HCT116 (cell line): ENCODE measurements around the gene SLC9B1. TPM values are rescaled to one million over a fixed set of nuclear protein-coding genes. Genes with fewer than 3 reads are reported as not detected.

Source experiments
- ATAC-seq: fragments of 200-7000 bp; cut with Tn5 transposase; 2 replicates; pipeline ENCODE4 v1.9.1; 2020; ENCODE audit warnings: mild to moderate bottlenecking, moderate library complexity
- BruUV-seq: library from RNA; stranded (reverse); fragments of 400-500 nt; replicated peaks from 2 replicates; lab custom pipeline; 2021; lab: Mats Ljungman, UMichigan
- CTCF ChIA-PET: fragments of 300-600 bp; sonication (Branson Sonifier 250); formaldehyde crosslinking; loops from one replicate; lab custom pipeline; 2021; ENCODE audit warnings: antibody characterized with exemption; lab: Charles Lee
- POLR2A ChIA-PET: fragments of 300-600, 350-600 bp; sonication (Branson Sonifier 250); formaldehyde crosslinking; loops from one replicate; lab custom pipeline; 2021; ENCODE audit warnings: antibody characterized with exemption; lab: Charles Lee
- RAD21 ChIA-PET, 2 experiments: fragments of 300-600 bp; sonication (Branson Sonifier 250); formaldehyde crosslinking; loops; one replicate each; lab custom pipeline; 2023; ENCODE audit warnings: low total read pairs in 2 of 2; ENCODE audit not compliant: uncharacterized antibody in 2 of 2, unreplicated experiment in 2 of 2, low non-redundant PET in 1 of 2; lab: Charles Lee
- DNase-seq: peaks from one replicate; pipeline ENCODE4 v3.0.0-alpha.2; 2010; ENCODE audit warnings: low read depth, low spot score
- H2AFZ ChIP-seq: fragments of 200-600 bp; shearing (Covaris generic), sonication (generic); 2 replicates; pipeline ENCODE4 v1.6.1; 2017; ENCODE audit warnings: low read depth, mixed run types, mixed read lengths, antibody characterized with exemption, low read length; ENCODE audit not compliant: poor library complexity, severe bottlenecking
- H3K27ac ChIP-seq: 2 replicates; pipeline ENCODE4 v1.5.1; 2012; ENCODE audit warnings: low read depth, low read length
- H3K27me3 ChIP-seq: fragments of 200-600 bp; sonication (generic); 2 replicates; pipeline ENCODE4 v1.6.1; 2016; ENCODE audit warnings: mixed run types, low read length, mixed read lengths; ENCODE audit not compliant: insufficient read depth
- H3K36me3 ChIP-seq, 2 experiments: fragments of 200-500 bp in 1 of 2; fragments of 200-600 bp in 1 of 2; sonication (Bioruptor generic) in 1 of 2; sonication (generic) in 1 of 2; 2 replicates each; pipeline versions ENCODE4 v1.5.1 to v1.6.1; 2014 to 2016; ENCODE audit warnings: low read length in 2 of 2, inconsistent platforms in 1 of 2, mixed read lengths in 1 of 2, mixed run types in 1 of 2; ENCODE audit not compliant: insufficient read depth in 2 of 2, control insufficient read depth in 1 of 2
- H3K4me1 ChIP-seq, 2 experiments: fragments of 200-600 bp in 1 of 2; sonication (generic) in 1 of 2; 2 replicates each; pipeline versions ENCODE4 v1.5.1 to v1.6.1; 2012 to 2017; ENCODE audit warnings: low read length in 2 of 2, inconsistent platforms in 1 of 2, mild to moderate bottlenecking in 1 of 2, mixed read lengths in 1 of 2, mixed run types in 1 of 2, moderate library complexity in 1 of 2; ENCODE audit not compliant: insufficient read depth in 2 of 2, control insufficient read depth in 1 of 2
- H3K4me2 ChIP-seq: fragments of 200-600 bp; sonication (generic); 2 replicates; pipeline ENCODE4 v1.6.1; 2017; ENCODE audit warnings: mixed run types, low read length, mixed read lengths
- H3K4me3 ChIP-seq, 2 experiments: fragments of 200-600 bp in 1 of 2; sonication (generic) in 1 of 2; replicated peaks in 1 of 2; 2 replicates each; pipeline ENCODE4 v1.5.1; 2011 to 2016; ENCODE audit warnings: low read length in 2 of 2, control low read depth in 1 of 2, low read depth in 1 of 2, mild to moderate bottlenecking in 1 of 2, mixed read lengths in 1 of 2, mixed run types in 1 of 2
- H3K79me2 ChIP-seq: fragments of 200-600 bp; sonication (generic); 2 replicates; pipeline ENCODE4 v1.6.1; 2017; ENCODE audit warnings: mild to moderate bottlenecking, mixed run types, low read length, moderate library complexity, mixed read lengths; ENCODE audit not compliant: insufficient read depth
- H3K9ac ChIP-seq: fragments of 200-600 bp; sonication (generic); 2 replicates; pipeline ENCODE4 v1.6.1; 2016; ENCODE audit warnings: low read length, mixed read lengths
- H3K9me2 ChIP-seq: fragments of 200-600 bp; sonication (generic), shearing (Covaris generic); 2 replicates; pipeline ENCODE4 v1.6.1; 2017; ENCODE audit warnings: mixed run types, mild to moderate bottlenecking, moderate library complexity; ENCODE audit not compliant: insufficient read depth
- H3K9me3 ChIP-seq, 2 experiments: fragments of 200-500 bp in 1 of 2; fragments of 200-600 bp in 1 of 2; sonication (Bioruptor generic) in 1 of 2; sonication (generic) in 1 of 2; 2 replicates each; pipeline ENCODE4 v1.6.1; 2014 to 2017; ENCODE audit warnings: low read length in 2 of 2, mixed read lengths in 2 of 2, inconsistent platforms in 1 of 2, low read depth in 1 of 2, mild to moderate bottlenecking in 1 of 2, mixed run types in 1 of 2, moderate library complexity in 1 of 2; ENCODE audit not compliant: control insufficient read depth in 1 of 2, insufficient read depth in 1 of 2
- H4K20me1 ChIP-seq: fragments of 200-600 bp; sonication (generic), shearing (Covaris generic); 2 replicates; pipeline ENCODE4 v1.6.1; 2017; ENCODE audit warnings: mixed run types, mild to moderate bottlenecking, moderate library complexity; ENCODE audit not compliant: insufficient read depth
- CBX3 ChIP-seq: IDR thresholded peaks from 2 replicates; pipeline ENCODE4 v1.6.1; 2012; ENCODE audit warnings: low read depth
- EZH2 ChIP-seq: fragments of 200-600 bp; sonication (generic); IDR thresholded peaks from 2 replicates; pipeline ENCODE4 v1.6.1; 2017; ENCODE audit warnings: antibody characterized with exemption, mixed run types
- SIN3A ChIP-seq: IDR thresholded peaks from 2 replicates; pipeline ENCODE4 v1.6.1; 2012; ENCODE audit warnings: low read depth
- intact Hi-C: fragments of 100-400 bp; cut with micrococcal nuclease; formaldehyde crosslinking; loops from 2 replicates; pipeline ENCODE4 v1.10.0; 2022
- total RNA-seq: library from RNA; stranded (reverse); gene quantifications from one replicate; pipeline ENCODE4 v1.2.1, GENCODE V29; 2021; ENCODE audit not compliant: unreplicated experiment

SLC9B1 gene
- total RNA-seq, 1 experiment from 2014 or later = 0.74 TPM

DNA sequence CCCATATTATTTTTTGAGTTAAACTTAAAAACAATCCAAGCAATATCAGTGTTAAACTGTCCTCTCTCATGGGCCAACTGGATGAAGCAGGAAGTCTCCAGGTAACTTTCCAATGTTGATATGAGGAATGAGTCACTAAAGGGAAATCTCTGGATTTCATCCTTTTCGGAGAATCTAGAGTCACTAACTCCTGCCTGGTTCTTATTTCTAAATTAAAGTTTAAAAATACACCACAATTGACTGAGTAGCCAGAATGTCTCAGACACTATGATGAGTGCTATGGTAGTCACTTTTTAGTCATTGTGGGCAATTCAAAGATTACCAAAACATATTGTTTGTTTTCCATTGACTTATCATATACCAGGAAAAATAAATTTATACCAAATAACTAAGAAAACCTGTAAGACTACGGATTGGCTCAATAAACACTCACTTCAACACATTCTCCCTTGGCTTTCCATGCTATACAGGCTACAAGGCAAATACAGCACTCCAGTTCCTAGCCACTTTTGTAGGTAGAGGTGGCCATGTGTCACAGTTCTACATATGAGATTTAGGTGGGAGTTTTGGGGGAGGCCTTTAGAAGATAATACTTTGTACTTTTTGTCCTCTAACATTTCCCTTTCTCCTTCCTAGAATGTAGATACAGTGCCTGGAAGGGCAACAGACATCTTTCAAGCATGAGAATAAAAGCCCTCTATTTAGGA lies 48.5 kb upstream of the SLC9B1 start:
- H3K4me1 ChIP-seq = peaks cover 0 to 8% of the 10 kb centered on the region in 2 experiments; a peak in 1 of 4 replicates
- H2AFZ ChIP-seq = no peak overlapping the region
- no peak overlapping the region for H3K27ac ChIP-seq
- TF ChIP-seq SIN3A = no peak
- TF ChIP-seq CBX3 = no peak
- H3K4me2 ChIP-seq = no peak overlapping the region
- CTCF ChIA-PET = no interaction called here
- RAD21 ChIA-PET = no interaction called here
- BruUV-seq = no TSS peak
- peaks cover 37% of the 10 kb centered on the region for H3K79me2 ChIP-seq
- no peaks in the 10 kb centered on the region for H3K9me3 ChIP-seq
- no peak for DNase-seq
- ATAC-seq = no peak
- no peak overlapping the region for H3K9ac ChIP-seq
- POLR2A ChIA-PET = no interaction called here
- intact Hi-C loops = no loop called here
- H3K36me3 ChIP-seq = peaks cover 0 to 11% of the 10 kb centered on the region in 2 experiments; a peak in 1 of 4 replicates
- H3K27me3 ChIP-seq = no peaks in the 10 kb centered on the region
- no peak overlapping the region for H3K4me3 ChIP-seq
- no peaks in the 10 kb centered on the region for H4K20me1 ChIP-seq
- no peaks in the 10 kb centered on the region for H3K9me2 ChIP-seq

DNA sequence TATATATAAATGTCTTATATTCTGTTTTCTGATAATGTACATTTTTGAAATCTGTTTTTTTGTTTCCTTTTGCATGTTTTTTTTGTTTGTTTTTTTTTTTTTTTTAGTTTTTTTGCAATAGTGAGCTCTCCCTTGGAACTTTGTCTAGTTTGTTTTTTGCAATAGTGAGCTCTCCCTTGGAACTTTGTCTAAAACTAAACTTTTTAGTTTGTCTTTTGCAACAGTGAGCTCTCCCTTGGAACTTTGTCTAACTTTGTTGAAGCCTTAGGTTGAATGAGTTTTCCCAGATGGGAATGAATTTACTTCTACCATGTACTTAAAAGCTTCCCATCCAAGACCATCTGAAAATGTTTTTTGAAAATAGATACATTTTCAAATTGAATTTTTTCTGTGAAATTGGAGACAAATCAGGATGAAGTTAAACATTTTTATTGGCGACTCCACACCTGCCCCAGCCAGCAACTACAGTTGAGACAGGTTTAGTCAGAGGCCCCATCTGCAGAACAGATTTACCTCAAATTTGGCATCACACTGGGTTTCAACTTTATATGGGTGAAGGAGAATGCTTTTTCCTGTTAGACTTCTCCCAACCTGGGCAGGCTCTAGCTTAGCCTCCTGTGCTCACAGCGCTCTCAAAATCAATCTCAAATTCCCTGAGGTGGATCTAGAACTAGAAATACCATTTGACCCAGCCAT lies 41.1 kb upstream of the SLC9B1 start:
- no peaks in the 10 kb centered on the region for H3K9me3 ChIP-seq
- H3K79me2 ChIP-seq = no peaks in the 10 kb centered on the region
- BruUV-seq = no TSS peak
- RAD21 ChIA-PET = no interaction called here
- H3K36me3 ChIP-seq = 0 out of 4 replicates have a peak, but pooled peaks cover 0 to 3% of the 10 kb centered on the region in 2 experiments
- POLR2A ChIA-PET = no interaction called here
- no peak overlapping the region for H3K4me2 ChIP-seq
- H3K4me3 ChIP-seq = no peak overlapping the region
- no peaks in the 10 kb centered on the region for H3K9me2 ChIP-seq
- H3K4me1 ChIP-seq = no peaks in the 10 kb centered on the region
- H4K20me1 ChIP-seq = no peaks in the 10 kb centered on the region
- DNase-seq (no peak), ATAC-seq (no peak)
- CTCF ChIA-PET = no interaction called here
- no peaks in the 10 kb centered on the region for H3K27me3 ChIP-seq
- no peak overlapping the region for H2AFZ ChIP-seq
- no peak overlapping the region for H3K27ac ChIP-seq
- intact Hi-C loops = no loop called here
- no peak overlapping the region for H3K9ac ChIP-seq
- TF ChIP-seq EZH2 (no peak), CBX3 (no peak)
